Progenitor cell of endocrine pancreas (in vitro differentiated cells): ENCODE data around the gene GLIS1. TPM values are rescaled to one million over a fixed set of nuclear protein-coding genes. Genes with fewer than 3 reads are reported as not detected.

Source experiments
- DNase-seq: peaks from one replicate; pipeline ENCODE4 v3.0.0; 2021; ENCODE audit warnings: low spot score; ENCODE audit not compliant: unreplicated experiment
- H3K27ac Mint-ChIP-seq: 2 replicates; pipeline ENCODE4 v1.8.0; 2021; ENCODE audit warnings: mild to moderate bottlenecking, moderate library complexity, mixed read lengths
- H3K27me3 Mint-ChIP-seq: 2 replicates; pipeline ENCODE4 v1.8.0; 2021; ENCODE audit warnings: mixed read lengths
- H3K36me3 Mint-ChIP-seq: 2 replicates; pipeline ENCODE4 v1.8.0; 2022; ENCODE audit warnings: mixed read lengths; ENCODE audit not compliant: insufficient read depth
- H3K4me1 Mint-ChIP-seq: 2 replicates; pipeline ENCODE4 v1.8.0; 2021; ENCODE audit warnings: low read depth, mixed read lengths
- H3K4me3 Mint-ChIP-seq: 2 replicates; pipeline ENCODE4 v1.8.0; 2021; ENCODE audit warnings: low read depth, mild to moderate bottlenecking, moderate library complexity, mixed read lengths
- H3K9me3 Mint-ChIP-seq: 2 replicates; pipeline ENCODE4 v1.8.0; 2021; ENCODE audit warnings: low read depth, mixed read lengths
- total RNA-seq: library from RNA; stranded (reverse); gene quantifications from 2 replicates; pipeline ENCODE4 v1.2.1, GENCODE V29; 2021
- TF ChIP-seq, protein P1 (sequence below): fragments of 200-600 bp; sonication (generic); IDR thresholded peaks from one replicate; pipeline ENCODE4 v1.5.0; 2021; ENCODE audit warnings: antibody characterized with exemption, mild to moderate bottlenecking; ENCODE audit not compliant: unreplicated experiment

The GLIS1 gene
- total RNA-seq, 1 donor from 2014 or later, result not detected

DNA sequence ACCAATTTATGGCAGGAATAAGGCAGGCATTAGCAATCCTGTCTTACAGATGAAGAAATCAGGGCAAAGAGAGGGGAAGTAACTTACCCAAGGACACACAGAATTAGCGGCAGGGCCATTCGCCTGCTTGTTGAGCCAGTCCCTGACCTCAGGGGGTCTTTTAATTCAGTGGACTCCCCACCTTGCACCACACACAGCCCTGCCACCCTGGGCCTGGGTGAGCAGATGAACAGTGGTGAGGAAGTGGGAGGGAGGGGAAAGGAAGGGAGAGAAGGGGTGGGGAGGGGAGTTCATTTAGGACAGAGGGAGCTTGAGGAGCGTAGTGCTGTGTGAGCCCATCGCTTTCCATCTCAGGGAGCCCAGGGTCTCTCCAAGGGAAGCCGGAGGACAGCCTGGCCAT lies 34.7 kb downstream of the GLIS1 start:
- H3K9me3 Mint-ChIP-seq, result no peaks in the 10 kb centered on the region
- no peak for DNase-seq
- H3K4me1 Mint-ChIP-seq, result peaks cover 30% of the 10 kb centered on the region
- H3K27me3 Mint-ChIP-seq, result peaks cover 3% of the 10 kb centered on the region
- no peaks in the 10 kb centered on the region for H3K36me3 Mint-ChIP-seq
- TF ChIP-seq, protein P1, sequence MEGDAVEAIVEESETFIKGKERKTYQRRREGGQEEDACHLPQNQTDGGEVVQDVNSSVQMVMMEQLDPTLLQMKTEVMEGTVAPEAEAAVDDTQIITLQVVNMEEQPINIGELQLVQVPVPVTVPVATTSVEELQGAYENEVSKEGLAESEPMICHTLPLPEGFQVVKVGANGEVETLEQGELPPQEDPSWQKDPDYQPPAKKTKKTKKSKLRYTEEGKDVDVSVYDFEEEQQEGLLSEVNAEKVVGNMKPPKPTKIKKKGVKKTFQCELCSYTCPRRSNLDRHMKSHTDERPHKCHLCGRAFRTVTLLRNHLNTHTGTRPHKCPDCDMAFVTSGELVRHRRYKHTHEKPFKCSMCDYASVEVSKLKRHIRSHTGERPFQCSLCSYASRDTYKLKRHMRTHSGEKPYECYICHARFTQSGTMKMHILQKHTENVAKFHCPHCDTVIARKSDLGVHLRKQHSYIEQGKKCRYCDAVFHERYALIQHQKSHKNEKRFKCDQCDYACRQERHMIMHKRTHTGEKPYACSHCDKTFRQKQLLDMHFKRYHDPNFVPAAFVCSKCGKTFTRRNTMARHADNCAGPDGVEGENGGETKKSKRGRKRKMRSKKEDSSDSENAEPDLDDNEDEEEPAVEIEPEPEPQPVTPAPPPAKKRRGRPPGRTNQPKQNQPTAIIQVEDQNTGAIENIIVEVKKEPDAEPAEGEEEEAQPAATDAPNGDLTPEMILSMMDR, result no peak
- H3K27ac Mint-ChIP-seq, result no peak overlapping the region
- no peak overlapping the region for H3K4me3 Mint-ChIP-seq

DNA sequence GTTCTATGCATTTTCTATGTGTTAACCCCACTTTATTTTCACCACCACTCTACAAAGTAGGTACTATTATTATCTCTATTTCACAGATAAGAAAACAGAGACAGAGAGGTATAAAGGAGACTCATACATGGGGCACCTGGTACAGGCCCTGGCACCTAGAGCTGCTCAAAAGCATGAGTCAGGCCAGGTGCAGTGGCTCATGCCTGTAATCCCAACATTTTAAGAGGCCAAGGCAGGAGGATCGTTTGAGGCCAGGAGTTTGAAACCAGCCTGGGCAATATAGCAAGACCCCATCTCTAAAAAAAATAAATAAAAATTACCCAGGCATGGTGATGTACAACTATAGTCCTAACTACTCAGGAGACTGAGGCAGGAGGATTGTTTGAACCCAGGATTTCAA lies 35.8 kb downstream of the GLIS1 start:
- H3K27ac Mint-ChIP-seq, result no peak overlapping the region
- DNase-seq, result no peak
- H3K36me3 Mint-ChIP-seq, result no peaks in the 10 kb centered on the region
- TF ChIP-seq, protein P1, result no peak
- peaks cover 3% of the 10 kb centered on the region for H3K27me3 Mint-ChIP-seq
- H3K9me3 Mint-ChIP-seq, result no peaks in the 10 kb centered on the region
- H3K4me1 Mint-ChIP-seq, result peaks cover 29% of the 10 kb centered on the region
- H3K4me3 Mint-ChIP-seq, result no peak overlapping the region

DNA sequence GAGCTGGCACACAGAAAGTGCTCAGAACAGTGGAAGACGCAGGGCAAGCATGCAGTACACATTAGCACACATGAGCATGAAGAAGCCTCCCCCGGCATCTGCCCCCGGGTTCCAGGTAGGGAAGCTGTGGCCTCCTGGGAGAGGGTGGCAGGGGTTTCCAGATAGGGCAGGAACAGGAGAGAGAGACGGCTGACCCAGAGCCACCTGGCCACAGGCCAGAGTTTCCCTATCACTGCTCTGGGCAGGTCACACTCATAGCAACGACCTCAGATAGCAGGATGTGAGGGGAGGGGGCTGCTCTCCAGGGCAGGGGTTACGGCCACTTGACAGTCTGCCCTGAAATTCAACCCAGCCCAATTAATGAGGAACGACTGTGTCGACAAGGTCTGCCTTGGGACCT lies 36.6 kb downstream of the GLIS1 start:
- no peak overlapping the region for H3K27ac Mint-ChIP-seq
- H3K36me3 Mint-ChIP-seq, result no peaks in the 10 kb centered on the region
- no peak overlapping the region for H3K4me3 Mint-ChIP-seq
- TF ChIP-seq, protein P1, result no peak
- H3K27me3 Mint-ChIP-seq, result peaks cover 5% of the 10 kb centered on the region
- peaks cover 31% of the 10 kb centered on the region for H3K4me1 Mint-ChIP-seq
- no peak for DNase-seq
- no peaks in the 10 kb centered on the region for H3K9me3 Mint-ChIP-seq

GRCh38 chr1:53700776-53701175 lies 38.2 kb downstream of the GLIS1 start:
- Mint-ChIP-seq H3K27me3 (peaks cover 9% of the 10 kb centered on the region), H3K36me3 (no peaks in the 10 kb centered on the region), H3K27ac (no peak overlapping the region), H3K4me3 (no peak overlapping the region), H3K9me3 (no peaks in the 10 kb centered on the region), H3K4me1 (peaks cover 24% of the 10 kb centered on the region)
- TF ChIP-seq, protein P1, result no peak
- no peak for DNase-seq

- no peaks in the 10 kb centered on the region for H3K9me3 Mint-ChIP-seq
- H3K4me1 Mint-ChIP-seq, result peaks cover 16% of the 10 kb centered on the region
- peaks cover 13% of the 10 kb centered on the region for H3K27me3 Mint-ChIP-seq
- H3K36me3 Mint-ChIP-seq, result no peaks in the 10 kb centered on the region
- DNase-seq, result no peak
- H3K4me3 Mint-ChIP-seq, result no peak overlapping the region
- TF ChIP-seq, protein P1, result no peak
- H3K27ac Mint-ChIP-seq, result no peak overlapping the region
Observed at GRCh38 chr1:53699981-53700380, 39.0 kb downstream of the GLIS1 start.
